ENCODE results near the gene LPIN1.
"Not testable (repeated sequence)": the region's sequence is repeated elsewhere in the genome, so short reads cannot be mapped to it uniquely, and the experiment has no call there.

LPIN1 gene

DNA sequence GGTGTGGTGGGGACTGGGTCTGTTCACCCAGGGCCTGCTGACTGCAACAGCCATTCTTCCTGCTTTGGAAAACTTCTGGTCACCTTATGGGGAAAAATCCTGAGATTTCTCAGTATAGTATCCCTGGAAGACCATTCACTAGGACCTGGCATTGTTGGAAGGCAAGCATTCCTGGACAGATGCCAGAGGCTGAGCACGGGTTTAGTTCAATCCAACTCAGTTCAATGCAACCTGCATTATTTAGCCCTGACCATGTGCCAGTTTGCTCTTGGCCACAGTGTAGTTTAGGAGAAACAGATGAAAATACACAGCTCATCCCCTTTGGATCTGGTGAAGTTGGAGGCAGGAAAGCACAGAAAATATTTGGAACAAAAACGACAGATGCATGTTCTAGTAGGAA lies 95.9 kb downstream of the LPIN1 start:
- in situ Hi-C loops (cut with MboI; ENCODE audit: low sequenced_read_pairs, unreplicated experiment): loop anchor here (25.0 kb wide), 2 partner anchors 870 to 1170 kb away; partner anchors contain the start of gene TRIB2
- DNase-seq (ENCODE audit: low spot score): no peak
- TF ChIP-seq, protein P1, sequence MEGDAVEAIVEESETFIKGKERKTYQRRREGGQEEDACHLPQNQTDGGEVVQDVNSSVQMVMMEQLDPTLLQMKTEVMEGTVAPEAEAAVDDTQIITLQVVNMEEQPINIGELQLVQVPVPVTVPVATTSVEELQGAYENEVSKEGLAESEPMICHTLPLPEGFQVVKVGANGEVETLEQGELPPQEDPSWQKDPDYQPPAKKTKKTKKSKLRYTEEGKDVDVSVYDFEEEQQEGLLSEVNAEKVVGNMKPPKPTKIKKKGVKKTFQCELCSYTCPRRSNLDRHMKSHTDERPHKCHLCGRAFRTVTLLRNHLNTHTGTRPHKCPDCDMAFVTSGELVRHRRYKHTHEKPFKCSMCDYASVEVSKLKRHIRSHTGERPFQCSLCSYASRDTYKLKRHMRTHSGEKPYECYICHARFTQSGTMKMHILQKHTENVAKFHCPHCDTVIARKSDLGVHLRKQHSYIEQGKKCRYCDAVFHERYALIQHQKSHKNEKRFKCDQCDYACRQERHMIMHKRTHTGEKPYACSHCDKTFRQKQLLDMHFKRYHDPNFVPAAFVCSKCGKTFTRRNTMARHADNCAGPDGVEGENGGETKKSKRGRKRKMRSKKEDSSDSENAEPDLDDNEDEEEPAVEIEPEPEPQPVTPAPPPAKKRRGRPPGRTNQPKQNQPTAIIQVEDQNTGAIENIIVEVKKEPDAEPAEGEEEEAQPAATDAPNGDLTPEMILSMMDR (IDR thresholded peaks at IDR 0.05; ENCODE audit: borderline replicate concordance, control extremely low read depth, extremely low read depth, insufficient read depth, missing control alignments): no peak

DNA sequence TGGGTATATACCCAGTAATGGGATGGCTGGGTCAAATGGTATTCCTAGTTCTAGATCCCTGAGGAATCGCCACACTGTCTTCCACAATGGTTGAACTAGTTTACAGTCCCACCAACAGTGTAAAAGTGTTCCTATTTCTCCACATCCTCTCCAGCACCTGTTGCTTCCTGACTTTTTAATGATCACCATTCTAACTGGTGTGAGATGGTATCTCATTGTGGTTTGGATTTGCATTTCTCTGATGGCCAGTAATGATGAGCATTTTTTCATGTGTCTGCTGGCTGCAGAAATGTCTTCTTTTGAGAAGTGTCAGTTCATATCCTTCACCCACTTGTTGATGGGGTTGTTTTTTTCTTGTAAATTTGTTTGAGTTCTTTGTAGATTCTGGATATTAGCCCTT lies 98.4 kb downstream of the LPIN1 start:
- DNase-seq (ENCODE audit: low spot score): not testable (repeated sequence)
- in situ Hi-C loops (cut with MboI; ENCODE audit: low sequenced_read_pairs, unreplicated experiment): loop anchor here (25.0 kb wide), 2 partner anchors 868 to 1168 kb away; partner anchors contain the start of gene TRIB2

DNA sequence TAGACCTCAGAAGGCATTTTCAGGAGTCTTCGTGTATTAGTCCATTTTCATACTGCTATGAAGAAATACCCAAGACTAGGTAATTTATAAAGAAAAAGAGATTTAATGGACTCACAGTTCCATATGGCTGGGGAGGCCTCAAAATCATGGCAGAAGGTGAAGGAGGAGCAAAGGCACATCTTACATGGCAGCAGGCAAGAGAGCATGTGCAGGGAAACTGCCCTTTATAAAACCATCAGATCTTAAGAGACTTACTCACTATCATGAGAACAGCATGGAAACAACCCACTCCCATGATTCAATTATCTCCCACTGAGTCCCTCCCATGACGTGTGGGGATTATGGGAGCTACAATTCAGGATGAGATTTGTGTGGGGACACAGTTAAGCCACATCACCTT lies 101.5 kb downstream of the LPIN1 start:
- in situ Hi-C loops (cut with MboI; ENCODE audit: low sequenced_read_pairs, unreplicated experiment): loop anchor here (25.0 kb wide), 2 partner anchors 864 to 1164 kb away; partner anchors contain the start of gene TRIB2
- DNase-seq (ENCODE audit: low spot score): not testable (repeated sequence)

DNA sequence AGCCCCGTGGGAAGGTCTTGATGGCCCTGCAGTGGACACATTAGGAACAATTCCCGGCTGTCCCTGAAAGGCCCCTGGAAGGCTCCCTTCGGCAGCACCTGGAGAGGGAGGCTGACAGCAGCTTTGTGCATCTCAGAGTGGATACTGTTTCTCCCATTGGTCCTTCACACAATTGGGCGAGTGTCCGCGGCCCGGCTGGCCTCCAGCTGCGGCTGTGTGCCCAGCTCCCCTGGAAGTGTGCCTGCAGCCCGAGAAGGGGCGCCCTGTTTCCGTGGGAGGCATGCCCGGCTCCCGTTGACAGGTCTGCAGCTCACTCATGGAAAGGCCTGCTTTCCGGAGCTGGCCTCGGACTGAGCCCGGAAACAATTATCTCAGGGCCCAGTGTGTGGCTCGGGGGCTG lies 103.7 kb downstream of the LPIN1 start:
- in situ Hi-C loops (cut with MboI; ENCODE audit: low sequenced_read_pairs, unreplicated experiment): loop anchor here (25.0 kb wide), 1 partner anchor 187 kb away; no protein-coding TSS in a partner anchor
- TF ChIP-seq, protein P1 (IDR thresholded peaks at IDR 0.05; ENCODE audit: borderline replicate concordance, control extremely low read depth, extremely low read depth, insufficient read depth, missing control alignments): no peak

DNA sequence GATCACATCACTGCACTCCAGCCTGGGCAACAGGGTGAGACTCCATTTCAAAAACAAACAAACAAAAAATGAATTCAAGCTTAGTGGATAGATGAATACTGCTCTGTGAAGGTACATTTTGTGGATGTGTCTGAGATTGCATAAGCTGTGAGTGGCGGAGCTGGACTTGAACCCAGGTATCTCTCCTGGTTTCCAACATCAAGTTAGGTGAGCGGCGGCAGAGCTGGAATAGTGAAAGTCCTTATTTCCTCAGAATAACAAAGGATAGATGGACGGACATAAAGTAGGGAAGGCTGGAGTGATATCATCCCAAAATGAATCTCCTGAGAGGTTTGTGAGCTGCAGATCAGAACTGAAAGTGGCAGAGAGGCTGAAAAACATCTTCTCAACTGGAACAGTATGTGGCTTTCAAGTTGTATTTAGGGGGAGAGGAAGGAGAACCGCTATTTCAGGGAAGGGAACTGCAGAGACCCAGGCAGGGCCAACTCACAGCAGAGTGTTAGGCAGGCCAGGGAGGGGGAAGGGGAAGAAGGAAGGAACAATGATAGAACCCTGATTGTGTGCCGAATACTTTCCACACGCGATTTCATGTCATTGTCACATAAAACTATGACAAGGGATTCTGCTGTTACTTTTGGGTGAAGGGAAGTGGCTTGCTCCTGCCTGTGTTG lies 106.2 kb downstream of the LPIN1 start:
- in situ Hi-C loops (cut with MboI; ENCODE audit: low sequenced_read_pairs, unreplicated experiment): loop anchor here (25.0 kb wide), 1 partner anchor 185 kb away; no protein-coding TSS in a partner anchor
- TF ChIP-seq, protein P1 (IDR thresholded peaks at IDR 0.05; ENCODE audit: borderline replicate concordance, control extremely low read depth, extremely low read depth, insufficient read depth, missing control alignments): no peak
- DNase-seq (ENCODE audit: low spot score): no peak

More for the DNA sequence above, 103.7 kb downstream of the LPIN1 start:
- no peak for DNase-seq (ENCODE audit: low spot score)

DNA sequence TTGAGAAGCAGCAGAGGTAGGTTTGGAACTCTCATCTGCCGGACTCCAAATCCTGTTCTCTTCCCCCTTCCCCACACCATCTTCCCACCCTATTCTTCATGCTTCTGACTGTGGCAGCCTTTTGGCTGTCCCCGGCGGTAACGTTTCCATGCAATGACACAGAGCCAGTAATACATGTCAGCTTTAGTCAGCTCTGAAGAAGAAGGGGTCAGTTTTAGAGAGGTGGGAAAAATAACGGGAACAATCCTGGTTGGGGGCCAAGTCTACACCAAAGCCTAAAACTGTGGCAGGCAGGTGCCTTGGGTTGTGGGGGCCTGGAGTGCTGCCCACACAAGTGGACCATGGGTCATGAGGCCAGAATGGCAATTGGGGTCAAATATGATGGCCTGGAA lies 106.8 kb downstream of the LPIN1 start:
- TF ChIP-seq, protein P1 (IDR thresholded peaks at IDR 0.05; ENCODE audit: borderline replicate concordance, control extremely low read depth, extremely low read depth, insufficient read depth, missing control alignments): no peak
- DNase-seq (ENCODE audit: low spot score): no peak
- in situ Hi-C loops (cut with MboI; ENCODE audit: low sequenced_read_pairs, unreplicated experiment): loop anchor here (25.0 kb wide), 1 partner anchor 184 kb away; no protein-coding TSS in a partner anchor

DNA sequence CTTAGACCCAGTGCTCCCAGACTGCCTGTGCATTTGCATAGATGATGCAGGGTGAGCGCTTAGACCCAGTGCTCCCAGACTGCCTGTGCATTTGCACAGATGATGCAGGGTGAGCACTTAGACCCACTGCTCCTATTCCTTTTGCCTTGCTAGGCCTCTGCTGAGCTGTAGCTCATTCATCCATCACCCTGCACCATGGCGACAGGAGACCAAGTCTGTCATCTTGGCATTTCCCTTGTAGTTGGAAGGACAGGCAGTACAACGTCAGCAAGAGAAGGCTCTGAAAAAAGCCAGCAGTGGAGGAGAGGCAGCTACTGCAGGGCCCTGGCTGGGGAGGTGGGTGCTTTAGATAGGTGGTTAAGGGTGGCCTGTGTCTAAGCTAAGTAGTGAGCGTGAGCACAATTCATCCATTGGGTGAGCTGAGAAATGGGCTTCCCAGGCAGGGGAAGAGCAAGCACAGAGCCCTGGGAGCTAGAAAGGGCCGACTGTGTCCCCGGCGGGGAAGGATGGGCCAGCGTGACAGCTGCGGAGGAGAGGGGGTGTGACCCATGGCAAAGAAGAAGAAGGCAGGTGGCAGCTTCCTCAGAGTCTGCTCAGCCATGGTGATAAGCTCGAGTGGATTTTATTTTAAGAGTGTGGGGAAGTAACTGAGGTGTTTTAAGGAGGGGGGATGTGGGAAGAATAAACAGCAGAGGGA lies 108.8 kb downstream of the LPIN1 start:
- TF ChIP-seq, protein P1 (IDR thresholded peaks at IDR 0.05; ENCODE audit: borderline replicate concordance, control extremely low read depth, extremely low read depth, insufficient read depth, missing control alignments): no peak
- in situ Hi-C loops (cut with MboI; ENCODE audit: low sequenced_read_pairs, unreplicated experiment): loop anchor here (25.0 kb wide), 1 partner anchor 182 kb away; no protein-coding TSS in a partner anchor

More for the DNA sequence above, 108.8 kb downstream of the LPIN1 start:
- DNase-seq (ENCODE audit: low spot score): no peak
